Liver (tissue), 9 donors: Measurements from ENCODE around the gene NR5A1. TPM values are rescaled to one million over a fixed set of nuclear protein-coding genes. Genes with fewer than 3 reads are reported as not detected.

ENCODE experiments used
- DNase-seq: peaks from one replicate; pipeline ENCODE4 v3.0.0-alpha.2; 2017; ENCODE audit warnings: low spot score
- H3K27ac ChIP-seq, 2 donors: one replicate each; pipeline ENCODE4 v1.7.0; 2013; ENCODE audit warnings: inconsistent platforms in 2 of 2, low read length in 2 of 2, control low read depth in 1 of 2, low read depth in 1 of 2, mild to moderate bottlenecking in 1 of 2
- H3K27me3 ChIP-seq, 4 donors: one replicate each; pipeline versions ENCODE4 v1.6.1 to v1.7.0; 2013; ENCODE audit warnings: low read length in 3 of 4, inconsistent platforms in 1 of 4, mild to moderate bottlenecking in 1 of 4, moderate library complexity in 1 of 4; ENCODE audit not compliant: control insufficient read depth in 4 of 4, insufficient read depth in 4 of 4
- H3K36me3 ChIP-seq, 4 donors: one replicate each; pipeline versions ENCODE4 v1.6.1 to v1.7.0; 2013; ENCODE audit warnings: low read length in 3 of 4, mild to moderate bottlenecking in 3 of 4, low read depth in 1 of 4, moderate library complexity in 1 of 4; ENCODE audit not compliant: control insufficient read depth in 4 of 4, insufficient read depth in 3 of 4
- H3K4me1 ChIP-seq, 4 donors: one replicate each; pipeline versions ENCODE4 v1.6.1 to v1.7.0; 2013; ENCODE audit warnings: low read length in 3 of 4, mild to moderate bottlenecking in 3 of 4, moderate library complexity in 1 of 4; ENCODE audit not compliant: control insufficient read depth in 4 of 4, insufficient read depth in 4 of 4
- H3K4me3 ChIP-seq, 3 donors: one replicate each; pipeline versions ENCODE4 v1.6.1 to v1.7.0; 2013; ENCODE audit warnings: low read length in 3 of 3, control low read depth in 1 of 3, low read depth in 1 of 3, mild to moderate bottlenecking in 1 of 3
- H3K9ac ChIP-seq, 2 donors: one replicate each; pipeline ENCODE4 v1.7.0; 2013; ENCODE audit warnings: low read length in 2 of 2, mild to moderate bottlenecking in 2 of 2, moderate library complexity in 2 of 2, control low read depth in 1 of 2, low read depth in 1 of 2
- H3K9me3 ChIP-seq, 4 donors: one replicate each; pipeline versions ENCODE4 v1.6.1 to v1.7.0; 2013; ENCODE audit warnings: low read length in 3 of 4; ENCODE audit not compliant: control insufficient read depth in 4 of 4
- ATF3 ChIP-seq: IDR thresholded peaks from 2 replicates; pipeline ENCODE4 v1.6.1; 2016; ENCODE audit warnings: antibody characterized with exemption
- FOXA1 ChIP-seq: IDR thresholded peaks from 2 replicates; pipeline ENCODE4 v1.6.1; 2016; ENCODE audit warnings: antibody characterized with exemption
- FOXA2 ChIP-seq: IDR thresholded peaks from 2 replicates; pipeline ENCODE4 v1.6.1; 2016; ENCODE audit warnings: antibody characterized with exemption
- GABPA ChIP-seq, 2 donors: IDR thresholded peaks in 1 of 2; conservative IDR thresholded peaks in 1 of 2; 2 replicates each; pipeline ENCODE4 v1.6.1; 2016; ENCODE audit warnings: antibody characterized with exemption in 2 of 2, mild to moderate bottlenecking in 1 of 2, moderate library complexity in 1 of 2
- HNF4A ChIP-seq, 2 donors: conservative IDR thresholded peaks; 2 replicates each; pipeline ENCODE4 v1.6.1; 2016; ENCODE audit warnings: antibody characterized with exemption in 2 of 2, mild to moderate bottlenecking in 2 of 2
- JUND ChIP-seq, 2 donors: IDR thresholded peaks; 2 replicates each; pipeline ENCODE4 v1.6.1; 2016; ENCODE audit warnings: antibody characterized with exemption in 2 of 2
- MAX ChIP-seq: IDR thresholded peaks from 2 replicates; pipeline ENCODE4 v1.6.1; 2016; ENCODE audit warnings: antibody characterized with exemption
- RAD21 ChIP-seq, 2 donors: IDR thresholded peaks; 2 replicates each; pipeline ENCODE4 v1.6.1; 2016; ENCODE audit warnings: antibody characterized with exemption in 2 of 2, mild to moderate bottlenecking in 2 of 2
- RXRA ChIP-seq, 2 donors: IDR thresholded peaks; 2 replicates each; pipeline ENCODE4 v1.6.1; 2017 to 2018; ENCODE audit warnings: antibody characterized with exemption in 2 of 2, mild to moderate bottlenecking in 1 of 2
- TAF1 ChIP-seq: conservative IDR thresholded peaks from 2 replicates; pipeline ENCODE4 v1.6.1; 2016; ENCODE audit warnings: antibody characterized with exemption, mild to moderate bottlenecking
- ZBTB33 ChIP-seq: IDR thresholded peaks from 2 replicates; pipeline ENCODE4 v1.6.1; 2016; ENCODE audit warnings: antibody characterized with exemption
- WGBS: extraction: QIAGEN DNeasy Blood & Tissue Kit; methylation state at CpG from one replicate; pipeline ENCODE4 v1.1.7; 2013; 5-methylcytosine and 5-hydroxymethylcytosine counted together
- polyA plus RNA-seq, 2 donors: library from polyadenylated mRNA; stranded (reverse) in 1 of 2; unstranded in 1 of 2; fragments of 200-250 nt in 1 of 2; fragments of >200 nt in 1 of 2; fragmentation: Nextera tagmentation in 1 of 2; extraction: Ambion mirVana in 1 of 2; gene quantifications; one replicate each; pipeline versions ENCODE4 v1.2.1 to v1.2.3, GENCODE V29; 2013 to 2015
- total RNA-seq, 2 donors: library from RNA; depleted of rRNA; stranded (reverse); fragments of >200 nt; gene quantifications; one replicate each; pipeline ENCODE4 v1.2.3, GENCODE V29; 2014
- donor health status: healthy.
- donor health status: healthy.
- donor health status: healthy.
- donor health status: healthy.
- donor health status: healthy.

NR5A1 gene
- total and polyA plus RNA-seq, 4 donors, result not detected

- H3K27ac ChIP-seq, result no peak overlapping the region
- no peak for DNase-seq
Observed at GRCh38 chr9:124490004-124490403, 17.2 kb downstream of the NR5A1 start.

GRCh38 chr9:124489222-124489621 is 18.0 kb downstream of the NR5A1 start:
- no peaks in the 10 kb centered on the region for H3K9me3 ChIP-seq
- no peak for DNase-seq
- no peak for TF ChIP-seq ZBTB33
- no peak for TF ChIP-seq HNF4A (conservative IDR thresholded peaks at IDR 0.05)
- no peak for TF ChIP-seq MAX
- TF ChIP-seq RXRA (IDR thresholded peaks at IDR 0.05), result no peak
- no peaks in the 10 kb centered on the region for H3K36me3 ChIP-seq
- no peak overlapping the region for H3K27ac ChIP-seq
- no peak overlapping the region for H3K4me3 ChIP-seq
- 75% methylated on average over 13 of the region's 13 CpGs for WGBS
- no peaks in the 10 kb centered on the region for H3K27me3 ChIP-seq
- H3K9ac ChIP-seq, result no peak overlapping the region
- no peaks in the 10 kb centered on the region for H3K4me1 ChIP-seq

More at GRCh38 chr9:124490004-124490403, 17.2 kb downstream of the NR5A1 start:
- 76% methylated on average over 2 of the region's 2 CpGs for WGBS
- Histone ChIP-seq H3K4me1 (peaks cover 0 to 2% (median under 1%) of the 10 kb centered on the region in 4 donors), H3K36me3 (no peaks in the 10 kb centered on the region), H3K27me3 (no peaks in the 10 kb centered on the region), H3K9me3 (no peaks in the 10 kb centered on the region), H3K4me3 (no peak overlapping the region), H3K9ac (no peak overlapping the region)
- no peak for TF ChIP-seq RXRA (IDR thresholded peaks at IDR 0.05)
- TF ChIP-seq RAD21 (IDR thresholded peaks at IDR 0.05), result no peak

GRCh38 chr9:124488641-124489210 is 18.5 kb downstream of the NR5A1 start:
- Histone ChIP-seq H3K4me3 (no peak overlapping the region), H3K27ac (no peak overlapping the region), H3K4me1 (no peaks in the 10 kb centered on the region), H3K9ac (no peak overlapping the region), H3K27me3 (no peaks in the 10 kb centered on the region), H3K9me3 (no peaks in the 10 kb centered on the region), H3K36me3 (no peaks in the 10 kb centered on the region)
- WGBS, result 93% methylated on average over 8 of the region's 8 CpGs
- TF ChIP-seq FOXA1, result no peak
- no peak for TF ChIP-seq GABPA (IDR thresholded peaks at IDR 0.05 in 1 of 2, conservative IDR thresholded peaks at IDR 0.05 in 1 of 2)
- no peak for TF ChIP-seq HNF4A (conservative IDR thresholded peaks at IDR 0.05)
- TF ChIP-seq RAD21 (IDR thresholded peaks at IDR 0.05), result no peak
- no peak for TF ChIP-seq TAF1
- TF ChIP-seq FOXA2, result no peak
- TF ChIP-seq JUND (IDR thresholded peaks at IDR 0.05), result no peak
- no peak for TF ChIP-seq ATF3
- DNase-seq, result no peak
